Natural killer cell (primary cell): ENCODE data around the gene TMEM212. TPM values are rescaled to one million over a fixed set of nuclear protein-coding genes. Genes with fewer than 3 reads are reported as not detected.

Source experiments
- ATAC-seq, 3 donors: fragments of 150-1000 bp in 2 of 3; fragments of 200-7000 bp in 1 of 3; cut with Tn5 transposase; 1 replicate in 1 of 3; 2 replicates in 2 of 3; pipeline ENCODE4 v1.10.0; 2021; ENCODE audit warnings: mild to moderate bottlenecking in 2 of 3, moderate library complexity in 2 of 3
- DNase-seq, 2 donors: peaks; one replicate each; pipeline versions ENCODE4 v3.0.0 to v3.0.0-alpha.2; 2013 to 2021; ENCODE audit warnings: mixed read lengths in 1 of 2
- H3K27ac ChIP-seq: one replicate; pipeline ENCODE4 v1.5.1; 2013; ENCODE audit warnings: mild to moderate bottlenecking, low read length
- H3K27me3 ChIP-seq: one replicate; pipeline ENCODE4 v1.6.1; 2013; ENCODE audit warnings: low read length; ENCODE audit not compliant: control insufficient read depth, insufficient read depth
- H3K36me3 ChIP-seq: one replicate; pipeline ENCODE4 v1.6.1; 2013; ENCODE audit warnings: low read length; ENCODE audit not compliant: control insufficient read depth, insufficient read depth
- H3K4me1 ChIP-seq: one replicate; pipeline ENCODE4 v1.6.1; 2013; ENCODE audit warnings: low read length; ENCODE audit not compliant: control insufficient read depth, insufficient read depth
- H3K4me3 ChIP-seq: one replicate; pipeline ENCODE4 v1.5.1; 2013; ENCODE audit warnings: low read length
- H3K9me3 ChIP-seq: one replicate; pipeline ENCODE4 v1.6.1; 2013; ENCODE audit warnings: low read length; ENCODE audit not compliant: control insufficient read depth, insufficient read depth
- H3K27ac Mint-ChIP-seq, 2 donors: one replicate each; pipeline ENCODE4 v1.8.0; 2022; ENCODE audit warnings: mild to moderate bottlenecking in 2 of 2, mixed read lengths in 2 of 2, moderate library complexity in 1 of 2
- H3K27me3 Mint-ChIP-seq, 2 donors: one replicate each; pipeline ENCODE4 v1.8.0; 2022; ENCODE audit warnings: low read depth in 2 of 2, mixed read lengths in 2 of 2
- H3K36me3 Mint-ChIP-seq: one replicate; pipeline ENCODE4 v1.8.0; 2022; ENCODE audit warnings: mixed read lengths
- H3K4me1 Mint-ChIP-seq, 2 donors: one replicate each; pipeline ENCODE4 v1.8.0; 2022; ENCODE audit warnings: mixed read lengths in 2 of 2
- H3K4me3 Mint-ChIP-seq: one replicate; pipeline ENCODE4 v1.8.0; 2022; ENCODE audit warnings: mild to moderate bottlenecking, moderate library complexity, mixed read lengths
- H3K9me3 Mint-ChIP-seq, 2 donors: one replicate each; pipeline ENCODE4 v1.8.0; 2022; ENCODE audit warnings: mixed read lengths in 2 of 2
- WGBS: methylation state at CpG from one replicate; pipeline ENCODE4 v1.1.7; 2013; ENCODE audit warnings: missing lambda C conversion rate; ENCODE audit not compliant: insufficient coverage; 5-methylcytosine and 5-hydroxymethylcytosine counted together
- intact Hi-C: fragments of 100-400 bp; cut with micrococcal nuclease; formaldehyde crosslinking; loops from one replicate; pipeline ENCODE4 v1.14.2; 2022
- total RNA-seq, 4 donors: library from RNA; stranded (reverse); fragments of 120-200 nt in 1 of 4; gene quantifications; one replicate each; pipeline versions ENCODE4 v1.2.3 to v1.2.4, GENCODE V29; 2013 to 2022
- TF ChIP-seq, protein P1 (sequence below): fragments of 200-600 bp; IDR thresholded peaks from one replicate; pipeline ENCODE4 v1.8.0; 2022; ENCODE audit warnings: antibody characterized with exemption

Gene TMEM212
- total RNA-seq, 3 donors from 2014 or later (not counting 1 experiment from before 2014, with no cell fraction given): not detected

DNA sequence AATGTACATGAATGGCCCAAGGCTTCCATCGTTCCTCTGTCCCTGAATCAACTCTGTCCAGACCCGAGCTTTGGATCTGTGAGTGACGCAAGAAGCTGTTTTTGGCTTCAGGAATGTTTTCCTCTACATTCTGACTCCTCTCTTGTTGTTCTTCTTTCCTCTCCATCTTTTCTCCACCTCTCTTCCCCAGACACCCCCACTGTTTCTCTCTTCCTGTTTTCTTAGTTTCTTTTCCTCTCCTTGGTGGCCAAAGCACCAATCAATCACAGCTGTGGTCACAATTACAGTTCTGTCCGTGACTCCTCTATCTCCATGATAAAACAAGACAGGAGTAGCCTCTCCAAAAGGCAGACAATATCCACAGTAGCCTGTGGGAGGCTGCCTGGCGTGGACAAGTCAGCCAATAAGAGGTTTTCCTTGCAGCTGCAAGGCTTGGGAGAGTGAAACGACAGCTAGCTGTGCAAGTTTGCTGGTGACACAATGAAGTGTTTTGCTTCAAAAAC lies 4.9 kb upstream of the TMEM212 start:
- DNase-seq (no peak), ATAC-seq (no peak)
- Mint-ChIP-seq H3K27ac (no peak overlapping the region), H3K9me3 (no peaks in the 10 kb centered on the region), H3K4me3 (no peak overlapping the region), H3K27me3 (peaks cover 5 to 19% of the 10 kb centered on the region in 2 donors), H3K36me3 (no peaks in the 10 kb centered on the region), H3K4me1 (no peaks in the 10 kb centered on the region)
- Histone ChIP-seq H3K27ac (no peak overlapping the region), H3K27me3 (no peaks in the 10 kb centered on the region), H3K4me3 (no peak overlapping the region), H3K9me3 (no peaks in the 10 kb centered on the region), H3K4me1 (no peaks in the 10 kb centered on the region), H3K36me3 (no peaks in the 10 kb centered on the region)
- WGBS: 69% methylated on average over 6 of the region's 6 CpGs
- intact Hi-C loops: loop anchor here (10.0 kb wide), 1 partner anchor 873 kb away; no protein-coding TSS in a partner anchor
- TF ChIP-seq, protein P1, sequence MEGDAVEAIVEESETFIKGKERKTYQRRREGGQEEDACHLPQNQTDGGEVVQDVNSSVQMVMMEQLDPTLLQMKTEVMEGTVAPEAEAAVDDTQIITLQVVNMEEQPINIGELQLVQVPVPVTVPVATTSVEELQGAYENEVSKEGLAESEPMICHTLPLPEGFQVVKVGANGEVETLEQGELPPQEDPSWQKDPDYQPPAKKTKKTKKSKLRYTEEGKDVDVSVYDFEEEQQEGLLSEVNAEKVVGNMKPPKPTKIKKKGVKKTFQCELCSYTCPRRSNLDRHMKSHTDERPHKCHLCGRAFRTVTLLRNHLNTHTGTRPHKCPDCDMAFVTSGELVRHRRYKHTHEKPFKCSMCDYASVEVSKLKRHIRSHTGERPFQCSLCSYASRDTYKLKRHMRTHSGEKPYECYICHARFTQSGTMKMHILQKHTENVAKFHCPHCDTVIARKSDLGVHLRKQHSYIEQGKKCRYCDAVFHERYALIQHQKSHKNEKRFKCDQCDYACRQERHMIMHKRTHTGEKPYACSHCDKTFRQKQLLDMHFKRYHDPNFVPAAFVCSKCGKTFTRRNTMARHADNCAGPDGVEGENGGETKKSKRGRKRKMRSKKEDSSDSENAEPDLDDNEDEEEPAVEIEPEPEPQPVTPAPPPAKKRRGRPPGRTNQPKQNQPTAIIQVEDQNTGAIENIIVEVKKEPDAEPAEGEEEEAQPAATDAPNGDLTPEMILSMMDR: no peak

DNA sequence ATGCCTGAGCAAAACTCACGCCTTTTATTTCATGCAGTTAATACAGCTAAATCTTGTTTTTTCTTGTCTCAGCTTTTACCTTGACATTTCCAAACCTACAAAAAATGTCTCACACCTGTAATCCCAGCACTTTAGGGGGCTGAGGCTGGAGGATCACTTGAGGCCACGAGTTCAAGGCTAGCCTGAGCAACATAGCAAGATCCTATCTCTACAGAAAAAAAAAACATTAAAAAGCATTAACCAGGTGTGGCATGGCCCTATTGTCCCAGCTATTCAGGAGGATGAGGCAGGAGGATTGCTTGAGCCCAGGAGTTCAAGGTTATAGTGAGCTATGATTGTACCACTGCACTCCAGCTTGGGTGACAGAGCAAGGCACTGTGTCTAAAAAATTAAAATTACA lies 3.9 kb upstream of the TMEM212 start:
- H3K27ac ChIP-seq: no peak overlapping the region
- ATAC-seq (no peak), DNase-seq (no peak)
- intact Hi-C loops: loop anchor here (10.0 kb wide), 1 partner anchor 874 kb away; no protein-coding TSS in a partner anchor
- no peaks in the 10 kb centered on the region for H3K9me3 ChIP-seq
- TF ChIP-seq, protein P1: no peak
- no peaks in the 10 kb centered on the region for H3K27me3 ChIP-seq
- Mint-ChIP-seq H3K27ac (no peak overlapping the region), H3K4me1 (no peaks in the 10 kb centered on the region), H3K9me3 (no peaks in the 10 kb centered on the region), H3K36me3 (no peaks in the 10 kb centered on the region), H3K27me3 (peaks cover 5 to 19% of the 10 kb centered on the region in 2 donors), H3K4me3 (no peak overlapping the region)
- WGBS: 84% methylated on average over 1 of the region's 2 CpGs
- no peaks in the 10 kb centered on the region for H3K4me1 ChIP-seq
- H3K36me3 ChIP-seq: no peaks in the 10 kb centered on the region
- H3K4me3 ChIP-seq: no peak overlapping the region

DNA sequence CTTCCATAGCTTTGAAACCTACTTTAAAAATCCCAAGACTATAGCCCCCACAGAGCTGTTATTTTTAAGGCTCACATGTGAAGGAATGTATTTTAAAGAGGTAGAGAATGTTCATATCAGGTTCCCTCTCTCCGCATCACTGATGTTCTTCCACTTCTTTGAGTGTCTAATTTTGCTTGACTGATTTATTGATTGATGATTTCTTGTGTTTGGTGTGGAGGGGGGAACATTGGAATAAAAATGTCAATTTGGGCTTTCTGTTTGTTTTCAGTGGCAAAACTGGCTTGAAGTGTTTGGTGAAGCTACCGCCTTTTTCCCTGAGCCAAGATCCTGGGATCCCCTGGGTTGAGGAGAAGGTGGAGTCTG lies 2.7 kb upstream of the TMEM212 start:
- intact Hi-C loops: no loop called here
- no peaks in the 10 kb centered on the region for H3K36me3 ChIP-seq
- no peaks in the 10 kb centered on the region for H3K9me3 Mint-ChIP-seq
- H3K36me3 Mint-ChIP-seq: no peaks in the 10 kb centered on the region
- no peak overlapping the region for H3K27ac Mint-ChIP-seq
- H3K4me1 Mint-ChIP-seq: no peaks in the 10 kb centered on the region
- WGBS: 100% methylated on average over 2 of the region's 2 CpGs
- TF ChIP-seq, protein P1: no peak
- no peak overlapping the region for H3K4me3 Mint-ChIP-seq
- no peaks in the 10 kb centered on the region for H3K27me3 ChIP-seq
- ATAC-seq (no peak), DNase-seq (no peak)
- H3K4me3 ChIP-seq: no peak overlapping the region
- H3K9me3 ChIP-seq: no peaks in the 10 kb centered on the region
- H3K27ac ChIP-seq: no peak overlapping the region
- H3K4me1 ChIP-seq: no peaks in the 10 kb centered on the region
- peaks cover 5 to 19% of the 10 kb centered on the region in 2 donors for H3K27me3 Mint-ChIP-seq
